Activated effector memory CD4-positive, alpha-beta T cell treated with Interleukin-2 at 50 U/mL for 16 hours (primary cell): ENCODE results near the gene CCNO.

Source experiments
- DNase-seq: peaks from one replicate; pipeline ENCODE4 v3.0.0-alpha.2; 2020

Gene CCNO, protein sequence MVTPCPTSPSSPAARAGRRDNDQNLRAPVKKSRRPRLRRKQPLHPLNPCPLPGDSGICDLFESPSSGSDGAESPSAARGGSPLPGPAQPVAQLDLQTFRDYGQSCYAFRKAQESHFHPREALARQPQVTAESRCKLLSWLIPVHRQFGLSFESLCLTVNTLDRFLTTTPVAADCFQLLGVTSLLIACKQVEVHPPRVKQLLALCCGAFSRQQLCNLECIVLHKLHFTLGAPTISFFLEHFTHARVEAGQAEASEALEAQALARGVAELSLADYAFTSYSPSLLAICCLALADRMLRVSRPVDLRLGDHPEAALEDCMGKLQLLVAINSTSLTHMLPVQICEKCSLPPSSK

DNA sequence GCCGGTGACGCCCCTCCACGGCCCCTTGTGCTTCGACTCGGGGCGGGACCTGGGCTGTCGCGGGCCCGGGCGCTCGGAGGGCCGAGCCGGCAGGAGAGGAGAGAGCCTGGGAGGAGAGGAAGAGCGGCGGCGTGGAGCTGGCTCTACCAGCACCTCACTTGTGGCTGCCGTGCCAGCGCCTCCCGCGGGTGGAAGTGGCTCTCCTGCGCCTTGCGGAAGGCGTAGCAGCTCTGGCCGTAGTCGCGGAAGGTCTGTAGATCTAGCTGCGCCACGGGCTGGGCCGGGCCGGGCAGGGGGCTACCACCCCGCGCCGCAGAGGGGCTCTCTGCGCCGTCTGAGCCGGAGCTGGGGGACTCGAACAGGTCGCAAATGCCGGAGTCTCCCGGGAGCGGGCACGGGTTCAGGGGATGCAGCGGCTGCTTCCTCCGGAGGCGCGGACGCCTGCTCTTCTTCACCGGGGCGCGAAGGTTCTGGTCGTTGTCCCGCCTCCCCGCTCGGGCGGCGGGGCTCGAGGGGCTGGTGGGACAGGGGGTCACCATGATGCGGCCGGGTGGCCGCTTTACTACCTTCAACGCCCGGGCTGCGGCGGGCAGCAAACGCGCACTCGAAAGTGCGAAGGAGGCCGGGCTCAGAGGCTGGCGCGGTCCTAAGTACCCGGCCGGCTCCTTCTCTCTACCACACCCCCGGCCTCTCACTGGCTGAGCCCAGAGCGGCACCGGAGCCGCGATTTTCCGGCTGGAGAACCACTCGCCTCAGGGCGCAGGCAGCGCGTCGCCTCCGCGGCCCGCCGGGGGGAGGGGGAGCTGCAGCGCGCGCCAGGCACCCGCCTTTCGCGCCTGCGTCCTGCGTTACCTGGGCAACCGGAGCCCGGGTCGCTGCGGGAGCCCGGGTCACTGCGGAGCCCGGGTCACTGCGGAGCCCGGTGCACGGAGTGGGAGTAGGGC is at the start of gene CCNO:
CCNO (minus strand) TSS at position 624 of the 944 bp plus-strand sequence; CDS start at position 539, 85 bp downstream.
- peak; percentile 39 for DNase-seq

DNA sequence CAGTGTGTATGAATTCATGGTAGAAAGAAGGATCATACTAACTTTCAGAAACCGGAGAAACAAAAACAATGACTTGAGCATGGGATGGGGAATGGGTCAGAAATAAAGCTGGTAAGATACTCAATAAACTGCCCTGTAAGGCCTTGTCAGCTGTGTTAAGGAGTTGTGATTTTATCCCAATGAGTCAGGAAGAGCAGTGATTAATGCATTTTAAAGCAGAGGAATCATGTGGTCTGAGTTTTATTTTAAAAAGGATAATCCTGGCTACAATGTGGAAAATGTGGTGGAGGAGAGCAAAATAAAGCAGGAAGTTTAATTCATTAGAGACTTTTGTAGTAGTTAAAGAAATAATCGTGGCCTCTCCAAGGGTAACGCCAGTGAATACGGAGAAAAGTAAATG is 45.4 kb upstream of the CCNO start:
- no peak for DNase-seq

DNA sequence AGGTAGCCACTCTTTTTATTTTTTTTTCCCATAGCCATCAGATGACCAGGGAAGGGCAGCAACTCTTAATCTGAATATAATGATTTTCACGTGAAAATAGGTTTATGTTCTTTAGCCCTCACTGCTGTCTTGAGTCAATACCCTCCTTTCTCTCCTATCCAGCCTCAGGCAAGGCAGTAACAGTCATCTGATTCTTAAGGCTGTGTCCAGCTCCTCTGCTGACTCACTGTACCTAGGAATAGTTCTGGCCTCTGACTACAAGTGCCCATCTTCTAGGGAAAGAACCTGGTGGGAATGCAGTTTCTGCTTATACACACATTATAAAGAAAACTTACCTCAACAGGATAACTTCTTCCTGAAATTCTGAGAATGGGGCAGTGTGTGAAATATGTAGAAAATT is 43.4 kb upstream of the CCNO start:
- no peak for DNase-seq

DNA sequence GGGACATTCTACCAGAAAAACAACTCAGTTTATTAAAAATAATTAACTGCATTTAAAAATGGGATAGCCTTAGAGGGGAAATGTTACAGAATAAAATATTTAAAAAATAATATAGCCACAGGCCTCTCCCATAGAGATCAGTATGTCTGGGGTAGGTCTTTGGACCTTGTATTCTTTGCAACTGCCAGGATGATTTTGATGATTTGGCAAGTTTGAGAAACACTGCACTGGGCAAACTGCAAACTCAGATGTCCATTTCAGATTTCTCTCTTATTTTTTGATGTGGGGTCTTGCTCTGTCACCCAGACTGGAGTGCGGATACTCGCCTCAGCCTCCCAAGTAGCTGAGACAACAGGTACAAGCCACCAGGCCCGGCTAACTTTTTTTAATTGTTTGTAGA is 24.9 kb upstream of the CCNO start:
- DNase-seq = no peak

DNA sequence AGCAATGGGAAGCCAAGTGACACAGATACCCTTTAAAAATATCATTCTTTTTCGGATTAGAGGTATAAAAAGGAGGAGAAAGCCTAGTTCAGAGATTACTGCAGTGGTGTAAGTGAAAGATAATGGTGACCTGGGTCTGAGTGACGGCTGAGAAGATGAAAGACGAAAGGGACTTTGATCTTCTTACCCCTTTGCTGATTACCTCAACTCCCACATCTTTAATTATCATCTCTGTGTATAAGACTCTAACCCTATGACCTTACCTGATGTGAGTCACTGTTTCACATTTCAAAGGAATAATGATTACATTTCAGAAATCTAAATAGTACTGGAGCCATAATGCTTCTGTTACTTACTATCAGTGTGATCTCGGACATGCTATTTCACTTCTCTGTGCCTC is 21.4 kb upstream of the CCNO start:
- DNase-seq = no peak

DNA sequence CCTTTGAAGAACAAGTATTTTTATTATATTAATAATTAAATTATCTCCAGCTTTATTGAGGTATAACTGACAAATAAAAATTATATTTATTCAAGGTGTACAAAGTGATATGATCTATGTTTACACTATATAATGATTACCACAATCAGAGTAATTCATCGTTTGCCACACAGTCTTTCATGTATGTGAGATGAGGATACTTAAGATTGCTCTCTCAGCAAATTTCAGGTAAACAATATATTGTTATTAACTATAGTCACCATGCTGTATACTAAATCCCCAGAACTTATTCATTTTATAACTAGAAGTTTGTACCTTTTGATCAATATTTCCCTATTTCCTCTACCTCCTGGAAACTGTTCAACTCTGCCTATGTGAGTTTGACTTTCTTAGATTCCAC is 16.7 kb upstream of the CCNO start:
- no peak for DNase-seq

DNA sequence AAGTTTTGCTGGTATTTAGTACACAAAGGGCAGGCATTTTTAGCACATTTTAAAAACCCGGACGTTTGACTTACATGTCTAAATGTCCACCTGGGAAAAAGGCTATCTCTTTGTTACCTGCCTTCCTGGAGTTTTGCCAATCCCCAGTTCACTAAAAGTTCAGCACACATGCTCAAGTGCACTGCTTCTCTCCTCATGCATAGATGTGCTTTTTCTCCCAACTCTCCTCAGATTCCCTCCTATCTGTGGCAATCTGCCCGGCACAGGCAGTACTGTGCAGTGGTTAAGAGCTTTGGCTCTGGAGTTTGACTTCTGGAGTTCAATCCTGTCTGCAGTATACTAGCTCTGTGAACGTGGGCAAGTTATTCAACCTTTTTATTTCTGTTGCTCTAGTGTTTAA is 8.3 kb upstream of the CCNO start:
- no peak for DNase-seq

DNA sequence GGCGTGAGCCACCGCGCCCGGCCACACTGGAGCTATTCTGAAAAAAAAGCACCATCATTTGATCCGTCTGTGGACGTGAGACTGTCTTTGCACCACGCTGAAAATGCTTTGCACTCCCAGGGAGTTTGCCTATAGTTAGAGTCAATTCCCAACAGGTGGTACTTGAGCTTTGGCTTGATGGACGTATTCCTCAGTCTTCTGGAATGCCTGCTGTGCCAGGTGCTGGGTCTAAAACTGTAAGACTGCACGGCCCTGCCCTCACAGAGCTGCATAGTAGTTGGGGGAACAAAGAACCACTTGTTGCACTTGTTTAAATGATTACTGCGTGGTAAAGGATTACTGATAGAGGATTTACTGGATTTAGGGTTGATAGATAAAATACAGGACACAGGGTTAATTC is 3.4 kb upstream of the CCNO start:
- no peak for DNase-seq

DNA sequence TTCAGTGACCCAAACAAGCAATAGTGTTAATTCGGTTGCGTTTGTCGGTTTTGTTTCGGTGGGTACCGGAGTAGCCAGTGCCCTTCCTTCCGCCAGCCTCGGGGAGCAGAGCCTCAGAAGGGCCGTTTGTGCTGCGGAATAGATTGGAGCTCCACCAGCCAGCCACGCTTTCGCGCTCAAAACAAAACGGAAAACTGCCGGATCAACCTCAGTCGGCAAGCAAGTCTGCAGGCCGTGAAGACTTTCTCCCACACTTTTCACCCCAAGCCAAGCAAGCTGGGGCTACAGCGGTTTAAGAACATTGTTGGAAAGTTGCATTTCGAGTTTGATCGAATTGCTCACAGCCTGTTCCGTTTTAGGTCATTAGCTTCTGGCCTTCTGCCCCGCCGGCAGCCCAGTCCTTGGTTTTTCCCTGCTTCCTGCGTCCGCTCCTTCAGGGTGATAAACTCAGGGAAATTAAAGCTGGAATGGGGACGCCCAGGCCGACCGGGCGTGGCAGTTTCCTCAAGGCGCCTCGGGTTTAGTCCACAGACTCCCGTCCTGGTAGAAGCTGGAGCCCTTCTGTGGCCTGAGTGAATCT is 803 bp upstream of the CCNO start:
- DNase-seq = no peak

DNA sequence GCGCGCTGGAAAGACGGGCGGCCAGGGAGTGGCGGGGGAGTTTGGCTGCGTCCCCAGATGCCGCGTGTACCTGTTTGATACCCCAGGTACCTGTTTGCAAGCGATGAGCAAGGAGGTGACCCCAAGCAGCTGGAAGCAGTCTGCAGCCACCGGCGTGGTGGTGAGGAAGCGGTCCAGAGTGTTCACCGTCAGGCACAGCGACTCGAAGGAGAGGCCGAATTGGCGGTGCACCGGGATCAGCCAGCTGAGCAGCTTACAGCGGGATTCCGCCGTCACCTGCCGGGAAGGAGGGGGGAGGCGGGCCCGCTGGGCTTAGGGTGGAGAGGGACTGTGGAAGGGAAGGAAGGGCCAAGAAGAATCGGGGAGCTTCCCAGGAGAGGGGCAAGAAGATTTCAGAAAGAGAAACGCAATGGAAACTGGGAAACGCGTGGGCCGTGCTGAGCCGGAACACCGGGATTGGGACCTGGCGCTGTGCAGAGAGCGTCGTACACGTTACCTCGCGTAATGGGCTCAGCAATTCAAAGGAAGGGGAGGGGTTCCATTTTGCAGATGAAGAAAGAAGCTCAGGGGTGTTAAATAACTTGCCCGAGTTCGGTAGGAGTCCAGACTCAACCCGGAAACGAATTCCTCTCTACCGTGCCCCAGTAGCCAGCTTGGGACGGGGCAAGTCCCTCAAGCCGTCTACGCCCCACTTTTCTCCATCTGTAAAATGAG is 980 bp downstream of the CCNO start:
- no peak for DNase-seq

DNA sequence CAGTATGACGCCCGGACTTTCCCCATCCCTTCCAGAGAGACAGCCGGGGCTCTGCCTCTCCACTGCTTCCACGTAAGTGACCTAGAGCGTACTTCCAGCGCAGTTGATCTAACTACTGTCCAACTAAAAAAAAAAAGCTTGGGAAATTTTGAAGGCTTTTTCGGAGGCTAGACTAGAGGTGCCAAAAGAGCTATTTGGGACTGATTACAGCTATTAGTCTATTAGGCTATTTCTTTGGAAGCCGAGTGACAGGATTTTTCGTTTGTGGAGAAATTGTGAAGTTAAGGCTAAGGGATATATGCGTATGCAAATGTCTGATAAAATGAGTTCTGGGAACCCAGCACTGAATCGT is 1.5 kb downstream of the CCNO start:
- DNase-seq = no peak

DNA sequence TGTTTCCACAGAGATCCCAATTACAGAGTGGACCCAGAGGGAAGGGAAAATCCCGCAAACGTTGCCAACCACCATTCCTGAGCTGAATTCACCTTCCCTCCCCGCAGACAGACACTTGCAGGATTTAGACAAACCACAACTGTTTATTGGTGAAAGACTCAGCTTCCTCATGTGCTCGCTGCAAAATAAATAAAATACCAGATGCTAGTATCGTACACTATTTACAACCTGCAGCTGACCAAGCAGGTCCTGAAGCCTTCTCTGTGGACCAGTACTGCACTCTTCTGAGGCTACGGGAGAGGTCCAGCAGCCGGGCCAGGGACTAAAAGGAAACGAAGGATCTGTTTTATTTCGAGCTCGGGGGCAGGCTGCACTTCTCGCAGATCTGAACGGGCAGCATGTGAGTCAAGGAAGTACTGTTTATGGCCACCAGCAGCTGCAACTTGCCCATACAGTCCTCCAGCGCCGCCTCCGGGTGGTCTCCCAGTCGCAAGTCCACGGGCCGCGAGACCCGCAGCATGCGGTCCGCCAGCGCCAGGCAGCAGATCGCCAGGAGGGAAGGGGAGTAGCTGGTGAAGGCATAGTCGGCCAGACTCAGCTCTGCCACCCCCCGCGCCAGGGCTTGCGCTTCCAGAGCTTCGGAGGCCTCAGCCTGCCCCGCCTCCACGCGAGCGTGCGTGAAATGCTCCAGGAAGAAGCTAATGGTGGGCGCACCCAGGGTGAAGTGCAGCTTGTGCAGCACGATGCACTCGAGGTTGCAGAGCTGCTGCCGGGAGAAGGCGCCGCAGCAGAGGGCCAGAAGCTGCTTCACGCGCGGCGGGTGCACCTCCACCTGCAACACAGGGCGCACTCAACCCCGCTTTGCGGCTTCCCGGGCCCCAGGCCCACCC is 2.1 kb downstream of the CCNO start:
- no peak for DNase-seq

DNA sequence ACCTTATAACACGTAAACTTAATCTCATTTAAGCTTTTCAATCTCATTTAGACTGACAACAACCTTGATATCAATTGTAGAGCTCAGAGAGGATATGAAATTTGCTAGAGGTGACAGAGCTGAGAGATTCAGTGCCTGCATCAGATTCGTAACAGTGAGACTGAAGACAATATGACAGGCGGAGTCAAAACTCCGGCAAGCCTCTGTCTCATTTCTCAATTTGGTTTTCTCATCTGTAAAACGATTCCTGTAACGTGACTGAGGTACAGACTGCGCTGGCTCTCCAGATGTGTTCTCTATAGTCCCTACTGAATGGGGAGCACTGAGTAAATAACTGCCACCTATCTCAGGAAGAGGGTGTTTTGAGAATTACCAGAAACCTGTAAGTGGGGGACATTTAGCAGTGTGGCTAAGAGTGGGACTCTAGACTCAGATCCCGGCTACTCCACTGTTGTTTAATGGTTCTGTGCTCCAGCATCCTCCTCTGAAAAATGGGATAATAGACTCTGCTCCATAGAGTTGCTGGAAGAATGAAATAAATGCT is 3.2 kb downstream of the CCNO start:
- DNase-seq = no peak

DNA sequence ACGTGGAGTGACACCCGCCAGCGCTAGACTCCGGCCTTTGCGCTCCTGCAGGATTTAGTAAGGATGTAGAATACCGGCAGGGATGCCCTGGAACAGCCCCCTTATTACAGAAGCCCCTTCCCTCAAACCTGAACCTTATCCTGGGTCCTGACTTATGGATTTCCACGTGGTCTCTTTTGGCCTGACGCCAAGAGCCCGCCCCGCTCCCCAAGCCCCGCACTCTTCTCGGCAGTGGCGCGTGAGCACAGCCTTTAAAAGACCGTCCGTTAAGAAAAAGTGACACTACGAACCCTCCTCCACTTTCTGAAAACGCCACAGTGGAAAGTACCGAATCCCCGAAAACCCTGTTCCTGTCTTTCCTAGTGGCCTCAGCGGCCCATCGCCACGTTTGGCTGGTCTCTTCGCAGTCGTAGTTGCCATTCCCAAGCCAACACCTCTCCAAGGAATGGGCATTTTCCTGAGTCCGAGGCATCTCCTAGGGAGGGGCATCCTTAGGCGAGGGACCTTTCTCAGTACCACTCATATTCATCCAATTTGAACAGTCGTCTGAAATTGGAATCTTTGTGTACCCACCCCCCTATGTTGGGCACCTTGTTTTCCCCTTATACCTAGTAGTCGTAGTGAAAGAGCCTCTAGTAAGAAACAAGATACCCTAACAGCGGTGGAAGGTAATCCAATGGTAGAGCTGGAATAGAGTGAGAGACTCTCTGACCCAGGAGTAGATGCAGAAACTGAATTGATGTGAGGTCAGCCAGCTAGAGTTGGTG is 5.6 kb downstream of the CCNO start:
- no peak for DNase-seq

DNA sequence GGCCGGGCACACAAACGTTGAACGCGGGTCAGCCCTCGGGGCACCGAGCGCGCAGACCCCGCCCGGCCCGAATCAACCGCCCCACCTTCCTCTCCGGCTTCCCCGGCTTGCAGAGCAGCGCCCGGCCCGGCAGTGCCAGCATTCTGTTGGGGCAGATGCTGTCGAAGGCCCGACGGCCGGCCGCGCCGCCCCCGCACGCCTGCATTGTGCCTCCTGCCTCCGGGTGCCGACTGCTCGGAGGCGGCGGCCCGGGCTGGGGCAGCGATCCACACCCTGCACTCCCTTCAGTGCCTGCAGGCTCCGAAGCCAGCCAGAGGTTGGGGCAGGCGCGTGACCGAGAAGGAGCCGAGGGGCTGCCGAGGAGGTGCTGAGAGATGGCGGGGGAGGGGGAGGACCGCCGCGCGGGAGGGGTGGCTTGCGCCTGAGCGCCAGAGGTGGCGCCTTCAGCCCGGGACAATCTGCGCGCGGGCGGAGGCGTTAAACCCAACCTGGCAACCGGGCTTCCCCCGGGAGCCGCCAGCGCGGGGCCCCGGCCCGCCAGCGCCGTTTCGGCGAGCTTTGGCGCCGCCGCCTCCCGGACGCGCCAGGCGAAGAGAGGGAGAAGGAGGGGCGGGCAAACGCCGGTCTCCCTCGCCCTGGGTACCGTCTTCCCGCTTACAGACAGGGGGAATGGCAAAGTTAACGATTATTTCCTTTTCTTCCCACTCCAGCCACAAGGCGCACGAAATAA is 6.3 kb downstream of the CCNO start, which contains the start of gene MCIDAS:
MCIDAS (minus strand) TSS at position 382 of the 730 bp plus-strand sequence; CDS start at position 205, 177 bp downstream.
- no peak for DNase-seq

DNA sequence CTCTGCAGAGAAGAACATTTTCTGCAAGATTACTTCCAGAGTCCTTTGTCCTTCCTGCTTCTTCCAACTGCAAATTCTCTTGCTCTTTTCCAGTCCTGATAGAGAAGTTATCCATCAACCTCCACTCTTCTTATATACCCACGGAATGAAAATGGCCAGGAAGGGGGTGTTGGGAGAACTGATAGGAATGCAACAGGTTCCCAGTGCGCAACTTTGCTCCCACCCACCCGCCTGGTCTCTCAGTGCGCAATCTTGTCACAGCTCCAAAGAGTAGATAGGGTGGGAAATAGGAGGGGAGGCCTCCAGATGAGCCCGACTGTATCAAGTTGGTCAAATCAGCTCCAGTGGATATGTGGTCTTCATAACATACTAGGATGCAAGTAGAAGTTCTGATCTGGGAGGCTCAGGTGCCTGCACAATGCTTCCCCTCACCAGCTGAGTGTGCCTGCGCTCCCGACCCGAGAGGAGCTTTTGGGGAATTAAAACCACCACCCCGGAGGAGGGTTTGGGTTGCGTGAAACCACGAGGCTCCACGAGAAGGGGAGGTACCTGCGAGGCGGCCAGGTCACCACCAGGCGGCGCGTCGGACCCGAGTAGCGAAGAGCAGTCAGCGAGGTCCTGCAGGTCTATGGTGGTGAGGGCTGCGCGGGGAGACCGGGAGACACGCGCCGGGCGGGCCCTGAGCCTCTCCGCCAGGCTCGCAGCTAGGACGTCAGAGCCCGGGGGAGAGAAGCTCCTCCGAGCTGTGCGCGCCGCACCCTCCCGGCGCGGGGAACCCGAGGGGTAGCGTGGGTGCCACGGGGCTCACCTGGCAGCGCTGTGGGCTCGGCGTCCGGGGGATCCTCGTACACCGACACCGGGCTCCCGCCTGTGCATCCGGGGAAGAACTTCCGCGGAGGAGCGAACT is 7.1 kb downstream of the CCNO start:
- no peak for DNase-seq

DNA sequence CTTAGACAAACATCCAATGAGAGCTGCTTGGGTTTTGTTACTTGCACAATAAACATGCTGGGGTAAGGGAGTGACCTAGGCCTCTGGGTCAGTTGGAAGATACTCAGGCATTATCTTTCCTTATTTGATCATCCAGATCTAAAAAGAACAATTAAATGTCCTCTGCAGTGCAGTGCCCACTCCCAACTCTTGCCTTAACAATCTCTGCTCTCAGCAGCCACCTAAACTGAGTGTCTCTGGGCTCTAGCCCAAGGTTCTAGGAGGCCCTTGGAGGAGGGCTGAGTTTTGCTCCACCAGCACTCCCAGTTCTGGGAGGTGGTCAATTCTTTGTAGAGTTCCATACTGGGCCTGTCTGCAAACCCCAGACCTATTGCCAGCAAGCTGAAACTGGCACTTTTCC is 8.1 kb downstream of the CCNO start:
- DNase-seq = no peak

DNA sequence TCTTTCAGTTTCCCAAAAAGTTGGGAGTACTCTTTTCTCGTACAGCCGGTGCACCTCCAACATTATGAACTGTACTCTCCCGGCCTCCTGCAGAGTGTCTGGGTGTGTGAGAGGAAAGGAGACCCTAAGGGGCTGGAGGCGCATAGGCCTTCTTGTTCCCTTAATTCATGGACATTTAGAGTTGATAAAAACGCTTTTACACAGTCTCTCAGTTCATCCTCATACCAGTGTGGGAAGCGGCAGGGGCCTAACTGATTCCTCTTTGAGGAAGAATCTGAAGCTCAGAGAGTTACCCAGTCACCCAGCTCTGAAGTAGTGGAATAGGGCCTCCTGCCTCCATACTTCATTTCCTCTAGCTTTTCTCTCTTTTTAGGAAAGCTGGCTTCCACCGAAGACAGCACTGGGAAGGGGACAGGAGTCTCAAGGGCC is 9.6 kb downstream of the CCNO start:
- DNase-seq = no peak
